Transverse colon (tissue), 4 donors: ENCODE data around the gene PTPRN. TPM values are rescaled to one million over a fixed set of nuclear protein-coding genes. Genes with fewer than 3 reads are reported as not detected.
A peak's percentile ranks its signal among the peaks of the same experiment; 100 is the strongest.

Experiments used
- DNase-seq: peaks from one replicate; pipeline ENCODE4 v3.0.0-alpha.2; 2019
- H3K27ac ChIP-seq, 4 donors: fragments of 200-600 bp; sonication (generic); 2 replicates each; pipeline ENCODE4 v1.5.1; 2016 to 2018; ENCODE audit warnings: inconsistent platforms in 4 of 4
- H3K27me3 ChIP-seq: fragments of 200-600 bp; sonication (generic); 2 replicates; pipeline ENCODE4 v1.5.1; 2017; ENCODE audit warnings: inconsistent platforms
- H3K36me3 ChIP-seq, 4 donors: fragments of 200-600 bp; sonication (generic); 2 replicates each; pipeline ENCODE4 v1.5.1; 2017 to 2019; ENCODE audit warnings: inconsistent platforms in 4 of 4
- H3K4me1 ChIP-seq, 4 donors: fragments of 200-600 bp; sonication (generic); 2 replicates each; pipeline ENCODE4 v1.5.1; 2017 to 2020; ENCODE audit warnings: inconsistent platforms in 4 of 4
- H3K4me3 ChIP-seq, 4 donors: fragments of 200-600 bp; sonication (generic); 1 replicate in 1 of 4; 2 replicates in 3 of 4; pipeline versions ENCODE4 v1.5.1 to v1.6.1; 2017 to 2019; ENCODE audit warnings: inconsistent platforms in 4 of 4
- H3K9me3 ChIP-seq, 2 donors: fragments of 200-600 bp; sonication (generic); 2 replicates each; pipeline ENCODE4 v1.5.1; 2017 to 2019; ENCODE audit warnings: inconsistent platforms in 2 of 2
- CTCF ChIP-seq, 5 experiments: fragments of 200-600 bp in 3 of 5; fragments of 450-650 bp in 2 of 5; sonication (generic) in 3 of 5; IDR thresholded peaks; 1 replicate in 2 of 5; 2 replicates in 3 of 5; pipeline ENCODE4 v1.5.1; 2016 to 2017; ENCODE audit warnings: antibody characterized with exemption in 5 of 5, inconsistent platforms in 3 of 5, mild to moderate bottlenecking in 2 of 5, moderate library complexity in 1 of 5
- EP300 ChIP-seq: sonication (generic); formaldehyde crosslinking; IDR thresholded peaks from one replicate; pipeline ENCODE4 v1.6.1; 2017; ENCODE audit warnings: antibody characterized with exemption, low read depth
- POLR2A ChIP-seq: fragments of 450-650 bp; IDR thresholded peaks from one replicate; pipeline ENCODE4 v1.6.1; 2016; ENCODE audit warnings: antibody characterized with exemption, mild to moderate bottlenecking, moderate library complexity
- POLR2AphosphoS5 ChIP-seq, 3 donors: sonication (generic); formaldehyde crosslinking; IDR thresholded peaks; one replicate each; pipeline ENCODE4 v1.6.1; 2016; ENCODE audit warnings: antibody characterized with exemption in 3 of 3
- WGBS, 2 donors: methylation state at CpG; one replicate each; pipeline ENCODE4 v1.1.5; 2018; ENCODE audit warnings: low coverage in 1 of 2; 5-methylcytosine and 5-hydroxymethylcytosine counted together
- in situ Hi-C, 4 donors: fragments of 200-750 bp; cut with MboI; loops; one replicate each; pipeline versions ENCODE4 v1.15.0 to v1.15.1; 2017; ENCODE audit warnings: low sequenced_read_pairs in 3 of 4, low pct_ligation_motif_present in 1 of 4, low pct_unique_long_range_greater_than_20kb in 1 of 4
- intact Hi-C: fragments of 100-400 bp; cut with DNase I; formaldehyde crosslinking; loops from one replicate; pipeline ENCODE4 v1.15.1; 2023; ENCODE audit warnings: low total_unique reads
- total RNA-seq, 4 donors: library from RNA; depleted of rRNA; stranded (reverse); fragments of >200 nt; gene quantifications; one replicate each; pipeline ENCODE4 v1.1.0, GENCODE V29; 2016

Gene PTPRN
- total RNA-seq, 4 donors from 2014 or later = 0.60 to 2.6 (median 2.1) TPM

- intact Hi-C loops = no loop called here
- no peak overlapping the region for H3K27ac ChIP-seq
These were observed 39.7 kb downstream of the PTPRN start for GRCh38 chr2:219269362-219270054.

GRCh38 chr2:219268294-219268693, 40.9 kb downstream of the PTPRN start:
- WGBS, 2 donors = 83% methylated on average over 2 of the region's 2 CpGs; no CpG with 5 or more reads in 1 of the 2 donors
- intact Hi-C loops (no loop called here), in situ Hi-C loops (no loop called here)
- Histone ChIP-seq H3K27ac (no peak overlapping the region), H3K9me3 (no peaks in the 10 kb centered on the region), H3K27me3 (no peaks in the 10 kb centered on the region), H3K36me3 (no peaks in the 10 kb centered on the region), H3K4me1 (peaks cover 0 to 5% (median 0%) of the 10 kb centered on the region in 4 donors), H3K4me3 (no peak overlapping the region)
- TF ChIP-seq CTCF (IDR thresholded peaks at IDR 0.05) (no peak), POLR2AphosphoS5 (IDR thresholded peaks at IDR 0.05) (no peak)
- no peak for DNase-seq

More at GRCh38 chr2:219269362-219270054, 39.7 kb downstream of the PTPRN start:
- WGBS, 2 donors = 65% methylated on average over 8 of the region's 8 CpGs; no CpG with 5 or more reads in 1 of the 2 donors
- in situ Hi-C loops = no loop called here
- TF ChIP-seq POLR2AphosphoS5 (IDR thresholded peaks at IDR 0.05) = no peak
- TF ChIP-seq EP300 = no peak
- no peak for TF ChIP-seq CTCF (IDR thresholded peaks at IDR 0.05)
- Histone ChIP-seq H3K9me3 (no peaks in the 10 kb centered on the region), H3K36me3 (no peaks in the 10 kb centered on the region), H3K4me3 (no peak overlapping the region), H3K27me3 (no peaks in the 10 kb centered on the region), H3K4me1 (peaks cover 0 to 6% (median 3%) of the 10 kb centered on the region in 4 donors)
- DNase-seq = peak; percentile 76

GRCh38 chr2:219266886-219267285, 42.3 kb downstream of the PTPRN start:
- no peak overlapping the region for H3K4me3 ChIP-seq
- in situ Hi-C loops (no loop called here), intact Hi-C loops (no loop called here)
- DNase-seq = no peak
- H3K36me3 ChIP-seq = no peaks in the 10 kb centered on the region
- H3K27ac ChIP-seq = no peak overlapping the region
- no peaks in the 10 kb centered on the region for H3K9me3 ChIP-seq
- H3K27me3 ChIP-seq = no peaks in the 10 kb centered on the region
- WGBS, 2 donors = 93% methylated on average over 1 of the region's 1 CpG; no CpG with 5 or more reads in 1 of the 2 donors
- TF ChIP-seq EP300 (no peak), POLR2AphosphoS5 (IDR thresholded peaks at IDR 0.05) (no peak), POLR2A (no peak), CTCF (IDR thresholded peaks at IDR 0.05) (no peak)
- H3K4me1 ChIP-seq = peaks cover 0 to 5% (median 0%) of the 10 kb centered on the region in 4 donors

GRCh38 chr2:219266232-219266631, 43.0 kb downstream of the PTPRN start:
- TF ChIP-seq POLR2AphosphoS5 (IDR thresholded peaks at IDR 0.05) (no peak), EP300 (no peak), CTCF (IDR thresholded peaks at IDR 0.05) (no peak), POLR2A (no peak)
- 76% methylated on average over 5 of the region's 5 CpGs; no CpG with 5 or more reads in 1 of the 2 donors for WGBS, 2 donors
- H3K27ac ChIP-seq = no peak overlapping the region
- H3K9me3 ChIP-seq = no peaks in the 10 kb centered on the region
- no peaks in the 10 kb centered on the region for H3K36me3 ChIP-seq
- in situ Hi-C loops (no loop called here), intact Hi-C loops (no loop called here)
- H3K27me3 ChIP-seq = peaks cover 5% of the 10 kb centered on the region
- DNase-seq = no peak
- H3K4me3 ChIP-seq = no peak overlapping the region
- peaks cover 0 to 5% (median 0%) of the 10 kb centered on the region in 4 donors for H3K4me1 ChIP-seq
